Endothelial cell of umbilical vein (primary cell): ENCODE data around the gene STATH. TPM values are rescaled to one million over a fixed set of nuclear protein-coding genes. Genes with fewer than 3 reads are reported as not detected.

Experiments used
- BruUV-seq: library from RNA; stranded (reverse); fragments of 400-500 nt; replicated peaks from 2 replicates; lab custom pipeline; 2021; lab: Mats Ljungman, UMichigan
- CTCF ChIA-PET: fragments of 300-600, 350-600 bp; sonication (Branson Sonifier 250); formaldehyde crosslinking; loops from one replicate; lab custom pipeline; 2021; ENCODE audit warnings: antibody characterized with exemption, inconsistent platforms; lab: Charles Lee
- POLR2A ChIA-PET: fragments of 300-600, 350-600 bp; sonication (Branson Sonifier 250); formaldehyde crosslinking; loops from one replicate; lab custom pipeline; 2021; ENCODE audit warnings: antibody characterized with exemption, inconsistent platforms; lab: Charles Lee
- DNase-seq: peaks from one replicate; pipeline ENCODE4 v3.0.0-alpha.2; 2011; ENCODE audit warnings: low read depth, low spot score
- FAIRE-seq: peaks from 2 replicates; lab custom pipeline; 2011; peaks lifted over from hg19 to GRCh38; lab: Jason Lieb, UNC
- H2AFZ ChIP-seq: 2 replicates; pipeline ENCODE4 v1.6.0; 2012; ENCODE audit warnings: low read depth, low read length, control low read depth, inconsistent platforms
- H3K27ac ChIP-seq: 2 replicates; pipeline ENCODE4 v1.5.1; 2011; ENCODE audit warnings: low read depth, mild to moderate bottlenecking, control low read depth, low read length, moderate library complexity; ENCODE audit not compliant: insufficient read depth
- H3K27me3 ChIP-seq, 2 experiments: 2 replicates each; pipeline versions ENCODE4 v1.6.0 to v1.6.1; 2011; ENCODE audit warnings: low read length in 2 of 2, mixed read lengths in 1 of 2; ENCODE audit not compliant: control insufficient read depth in 2 of 2, insufficient read depth in 2 of 2
- H3K36me3 ChIP-seq, 2 experiments: 2 replicates in 1 of 2; 3 replicates in 1 of 2; pipeline ENCODE4 v1.5.1; 2011; ENCODE audit warnings: low read length in 2 of 2, mild to moderate bottlenecking in 1 of 2, moderate library complexity in 1 of 2; ENCODE audit not compliant: control insufficient read depth in 2 of 2, insufficient read depth in 2 of 2; ENCODE audit errors: extremely low read depth in 1 of 2
- H3K4me1 ChIP-seq: 3 replicates; pipeline ENCODE4 v1.5.1; 2011; ENCODE audit warnings: mild to moderate bottlenecking, low read length; ENCODE audit not compliant: control insufficient read depth, insufficient read depth; ENCODE audit errors: extremely low read depth
- H3K4me2 ChIP-seq: 2 replicates; pipeline ENCODE4 v1.6.1; 2011; ENCODE audit warnings: low read length, control low read depth, mixed read lengths; ENCODE audit not compliant: insufficient read depth
- H3K4me3 ChIP-seq, 3 experiments: fragments of 200-600 bp in 1 of 3; sonication (generic), shearing (Covaris generic) in 1 of 3; replicated peaks in 1 of 3; 2 replicates each; pipeline ENCODE4 v1.5.1; 2011 to 2016; ENCODE audit warnings: control low read depth in 3 of 3, low read length in 3 of 3, mild to moderate bottlenecking in 2 of 3, inconsistent platforms in 1 of 3, low read depth in 1 of 3, moderate library complexity in 1 of 3; ENCODE audit not compliant: insufficient read depth in 1 of 3
- H3K79me2 ChIP-seq: 2 replicates; pipeline ENCODE4 v1.6.0; 2012; ENCODE audit warnings: low read length, inconsistent platforms; ENCODE audit not compliant: control insufficient read depth, insufficient read depth
- H3K9ac ChIP-seq: replicated peaks from 2 replicates; pipeline ENCODE3; 2011; ENCODE audit warnings: low read length, control low read depth; ENCODE audit not compliant: insufficient read depth; ENCODE audit errors: extremely low read depth
- H3K9me1 ChIP-seq: replicated peaks from 3 replicates; pipeline ENCODE4 v1.6.0; 2011; ENCODE audit warnings: mild to moderate bottlenecking, low read length; ENCODE audit not compliant: control insufficient read depth, insufficient read depth; ENCODE audit errors: extremely low read depth
- H3K9me3 ChIP-seq: replicated peaks from 2 replicates; pipeline ENCODE4 v1.5.1; 2012; ENCODE audit warnings: low read length, inconsistent platforms; ENCODE audit not compliant: control insufficient read depth, insufficient read depth
- H4K20me1 ChIP-seq: replicated peaks from 2 replicates; pipeline ENCODE3; 2011; ENCODE audit warnings: mild to moderate bottlenecking, low read length; ENCODE audit not compliant: control insufficient read depth, insufficient read depth; ENCODE audit errors: extremely low read depth
- EZH2 ChIP-seq: IDR thresholded peaks from 2 replicates; pipeline ENCODE4 v1.6.1; 2012; ENCODE audit warnings: borderline replicate concordance, low read depth, mild to moderate bottlenecking, moderate library complexity, low read length, inconsistent platforms; ENCODE audit not compliant: severe bottlenecking
- FOS ChIP-seq: IDR thresholded peaks from 2 replicates; pipeline ENCODE4 v1.6.1; 2011; ENCODE audit warnings: mild to moderate bottlenecking, low read length, moderate library complexity, borderline replicate concordance; ENCODE audit not compliant: insufficient read depth
- GATA2 ChIP-seq: IDR thresholded peaks from 2 replicates; pipeline ENCODE4 v1.7.0; 2011; ENCODE audit warnings: low read depth, mild to moderate bottlenecking, moderate library complexity, mixed read lengths, low read length; ENCODE audit not compliant: insufficient read length, insufficient read depth
- JUN ChIP-seq: IDR thresholded peaks from 2 replicates; pipeline ENCODE4 v1.6.1; 2011; ENCODE audit warnings: borderline replicate concordance, low read depth; ENCODE audit not compliant: insufficient read length, insufficient read depth
- MYC ChIP-seq: IDR thresholded peaks from one replicate; pipeline ENCODE4 v1.6.1; 2011; ENCODE audit warnings: mild to moderate bottlenecking, low read depth, low read length
- POLR2A ChIP-seq: IDR thresholded peaks from 2 replicates; pipeline ENCODE4 v1.6.1; 2012; ENCODE audit warnings: low read depth, mild to moderate bottlenecking, control low read depth, low read length
- POLR2AphosphoS5 ChIP-seq: IDR thresholded peaks from 2 replicates; pipeline ENCODE4 v1.6.1; 2012; ENCODE audit warnings: low read depth, mild to moderate bottlenecking, control low read depth, low read length, moderate library complexity; ENCODE audit not compliant: insufficient read depth
- dilution Hi-C: fragments of 300-500 bp; cut with MboI; formaldehyde crosslinking; loops from one replicate; pipeline ENCODE4 v1.15.0; 2019; ENCODE audit warnings: low sequenced_read_pairs; ENCODE audit not compliant: extremely low pct_ligation_motif_present
- intact Hi-C: fragments of 100-400 bp; cut with micrococcal nuclease; formaldehyde crosslinking; loops from one replicate; pipeline ENCODE4 v1.10.0; 2022
- polyA plus RNA-seq, 4 experiments: library from polyadenylated mRNA; depleted of rRNA in 3 of 4; stranded (reverse) in 3 of 4; unstranded in 1 of 4; fragments of >200 nt; gene quantifications; 2 replicates each; pipeline versions ENCODE4 v1.2.1 to v1.2.3, GENCODE V29; 2011 to 2012; ENCODE audit warnings: missing spikeins in 1 of 4
- total RNA-seq: library from RNA; stranded (reverse); gene quantifications from 2 replicates; pipeline ENCODE4 v1.2.3, GENCODE V29; 2021
- TF ChIP-seq, protein P1 (sequence below), 2 donors: IDR thresholded peaks; 1 replicate in 1 of 2; 2 replicates in 1 of 2; pipeline ENCODE4 v1.5.1; 2011; ENCODE audit warnings: low read length in 2 of 2, mild to moderate bottlenecking in 2 of 2, moderate library complexity in 2 of 2, control low read depth in 1 of 2, inconsistent platforms in 1 of 2, low read depth in 1 of 2; ENCODE audit not compliant: insufficient read depth in 1 of 2; ENCODE audit errors: extremely low read depth in 1 of 2
- TF ChIP-seq, protein P2 (sequence below): IDR thresholded peaks from 2 replicates; pipeline ENCODE4 v1.6.1; 2011; ENCODE audit not compliant: insufficient read depth, insufficient read length

STATH gene
- total and polyA plus RNA-seq, 2 donors (not counting 3 experiments of a cell fraction or from before 2014, with no cell fraction given) = not detected

DNA sequence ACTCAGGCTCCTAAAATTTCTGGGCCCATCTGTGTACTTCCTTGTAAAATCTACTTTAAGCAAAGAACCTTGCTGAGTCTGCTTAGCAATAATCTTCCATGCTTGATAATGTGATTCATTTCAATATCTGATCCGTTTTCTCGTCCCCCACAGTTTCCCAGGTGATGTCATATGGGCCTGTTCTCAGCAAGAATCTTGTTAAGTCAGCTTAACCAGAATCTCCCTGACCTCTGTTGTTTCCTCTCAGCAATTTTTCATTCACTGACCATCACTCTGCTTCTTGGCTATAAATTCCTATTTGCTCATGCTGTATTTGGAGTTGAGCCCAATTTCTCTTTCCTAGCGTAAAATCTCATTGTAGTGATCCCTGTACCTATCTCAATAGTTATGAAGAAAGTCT is 44.2 kb upstream of the STATH start:
- Histone ChIP-seq H3K9ac (no peak overlapping the region), H3K4me2 (no peak overlapping the region), H3K4me1 (no peaks in the 10 kb centered on the region), H3K27ac (no peak overlapping the region), H4K20me1 (no peaks in the 10 kb centered on the region), H2AFZ (no peak overlapping the region), H3K4me3 (no peak overlapping the region), H3K79me2 (no peaks in the 10 kb centered on the region), H3K27me3 (no peaks in the 10 kb centered on the region), H3K36me3 (no peaks in the 10 kb centered on the region), H3K9me3 (no peaks in the 10 kb centered on the region), H3K9me1 (no peaks in the 10 kb centered on the region)
- intact Hi-C loops = no loop called here
- TF ChIP-seq GATA2 (no peak), FOS (no peak), EZH2 (no peak), POLR2AphosphoS5 (no peak), JUN (no peak), POLR2A (no peak), MYC (no peak)
- TF ChIP-seq, protein P1, sequence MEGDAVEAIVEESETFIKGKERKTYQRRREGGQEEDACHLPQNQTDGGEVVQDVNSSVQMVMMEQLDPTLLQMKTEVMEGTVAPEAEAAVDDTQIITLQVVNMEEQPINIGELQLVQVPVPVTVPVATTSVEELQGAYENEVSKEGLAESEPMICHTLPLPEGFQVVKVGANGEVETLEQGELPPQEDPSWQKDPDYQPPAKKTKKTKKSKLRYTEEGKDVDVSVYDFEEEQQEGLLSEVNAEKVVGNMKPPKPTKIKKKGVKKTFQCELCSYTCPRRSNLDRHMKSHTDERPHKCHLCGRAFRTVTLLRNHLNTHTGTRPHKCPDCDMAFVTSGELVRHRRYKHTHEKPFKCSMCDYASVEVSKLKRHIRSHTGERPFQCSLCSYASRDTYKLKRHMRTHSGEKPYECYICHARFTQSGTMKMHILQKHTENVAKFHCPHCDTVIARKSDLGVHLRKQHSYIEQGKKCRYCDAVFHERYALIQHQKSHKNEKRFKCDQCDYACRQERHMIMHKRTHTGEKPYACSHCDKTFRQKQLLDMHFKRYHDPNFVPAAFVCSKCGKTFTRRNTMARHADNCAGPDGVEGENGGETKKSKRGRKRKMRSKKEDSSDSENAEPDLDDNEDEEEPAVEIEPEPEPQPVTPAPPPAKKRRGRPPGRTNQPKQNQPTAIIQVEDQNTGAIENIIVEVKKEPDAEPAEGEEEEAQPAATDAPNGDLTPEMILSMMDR (IDR thresholded peaks at IDR 0.05; ENCODE audit: extremely low read depth in 1 of 2, insufficient read depth in 1 of 2, low read depth in 1 of 2, low read length in 2 of 2) = no peak
- TF ChIP-seq, protein P2, sequence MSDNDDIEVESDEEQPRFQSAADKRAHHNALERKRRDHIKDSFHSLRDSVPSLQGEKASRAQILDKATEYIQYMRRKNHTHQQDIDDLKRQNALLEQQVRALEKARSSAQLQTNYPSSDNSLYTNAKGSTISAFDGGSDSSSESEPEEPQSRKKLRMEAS = no peak
- POLR2A ChIA-PET = no interaction called here
- dilution Hi-C loops = no loop called here
- no peak for FAIRE-seq
- CTCF ChIA-PET = no interaction called here
- DNase-seq = no peak
- BruUV-seq = no TSS peak
